Activated naive CD4-positive, alpha-beta T cell treated with Interleukin-2 at 50 U/mL for 16 hours (primary cell): ENCODE data around the gene EMC9.
A peak's percentile ranks its signal among the peaks of the same experiment; 100 is the strongest.

ENCODE experiments used
- DNase-seq: peaks from one replicate; pipeline ENCODE4 v3.0.0-alpha.2; 2020

The EMC9 gene, protein sequence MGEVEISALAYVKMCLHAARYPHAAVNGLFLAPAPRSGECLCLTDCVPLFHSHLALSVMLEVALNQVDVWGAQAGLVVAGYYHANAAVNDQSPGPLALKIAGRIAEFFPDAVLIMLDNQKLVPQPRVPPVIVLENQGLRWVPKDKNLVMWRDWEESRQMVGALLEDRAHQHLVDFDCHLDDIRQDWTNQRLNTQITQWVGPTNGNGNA

GRCh38 chr14:24141097-24141880, at the start of gene EMC9:
Gene EMC9, minus strand, starts transcription at chr14:24141591. Its CDS starts 287 bp downstream, at chr14:24141304.
- DNase-seq = peak; percentile 100

GRCh38 chr14:24190416-24190815, 49.0 kb upstream of the EMC9 start:
- DNase-seq = no peak

DNA sequence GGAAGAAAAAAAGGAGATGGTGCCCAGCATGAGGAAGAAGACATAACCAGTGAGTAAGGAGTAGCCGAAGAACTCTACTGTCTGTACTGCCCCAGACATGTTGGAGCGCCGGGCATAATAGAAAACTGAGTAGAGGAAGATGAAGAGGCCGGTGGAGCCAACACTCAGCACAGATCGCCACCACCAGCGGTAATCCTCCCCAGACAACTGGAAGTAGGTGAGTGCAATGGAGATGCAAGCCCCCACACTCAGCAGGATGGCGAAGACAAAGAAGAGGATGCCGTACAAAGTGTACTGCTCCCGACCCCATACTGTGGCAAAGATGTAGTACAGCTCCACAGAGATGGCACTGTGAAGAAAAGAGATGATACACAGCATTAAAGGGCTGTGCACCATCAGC, 48.1 kb upstream of the EMC9 start:
- no peak for DNase-seq

- no peak for DNase-seq
Observed at GRCh38 chr14:24189059-24189375, 47.6 kb upstream of the EMC9 start.

- peak; percentile 95 for DNase-seq
Observed at GRCh38 chr14:24188251-24189058, 47.1 kb upstream of the EMC9 start, which contains the start of gene IPO4. Gene IPO4, minus strand, starts transcription at chr14:24188816. Its CDS starts 29 bp downstream, at chr14:24188787.

DNA sequence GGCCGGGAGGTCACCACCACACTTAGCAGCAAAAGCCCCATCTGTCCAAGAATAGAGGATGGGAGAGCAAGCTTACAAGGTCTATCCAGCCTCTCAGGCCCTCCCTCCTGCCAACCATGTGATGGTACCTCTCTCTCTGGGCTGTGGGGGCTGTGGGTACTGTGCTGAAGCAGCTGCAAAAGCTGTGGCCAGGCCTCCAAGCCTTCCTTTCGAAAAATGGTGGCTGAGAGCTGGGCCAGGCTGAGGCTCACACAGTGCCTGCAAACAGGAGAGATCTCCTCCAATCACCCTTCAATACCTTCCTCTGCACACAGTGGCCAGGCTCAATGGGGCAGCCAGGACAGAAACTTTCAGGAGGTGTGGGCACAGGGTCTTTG, 46.1 kb upstream of the EMC9 start:
- DNase-seq = no peak

GRCh38 chr14:24186831-24187538, 45.6 kb upstream of the EMC9 start:
- no peak for DNase-seq

DNA sequence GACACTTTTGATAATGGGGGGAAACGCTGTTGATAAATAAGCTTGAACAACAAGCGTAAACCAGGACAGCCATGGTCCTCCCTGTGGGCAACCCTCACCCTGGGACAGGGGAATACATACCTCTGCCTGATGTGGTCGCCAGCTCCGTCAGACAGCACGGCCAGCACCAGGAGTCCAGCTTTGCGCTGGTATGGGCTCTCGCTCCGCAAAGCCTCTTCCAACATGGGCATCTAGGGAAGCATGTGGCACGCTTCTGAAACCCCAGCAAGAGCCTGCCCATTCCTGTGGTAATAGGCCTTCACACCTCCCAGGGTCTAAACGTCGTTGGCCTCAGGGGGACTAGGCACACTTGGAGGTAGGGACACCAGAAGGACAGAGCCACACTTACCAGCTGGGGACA, 44.4 kb upstream of the EMC9 start:
- no peak for DNase-seq

- no peak for DNase-seq
Observed at GRCh38 chr14:24185026-24185425, 43.6 kb upstream of the EMC9 start.

DNA sequence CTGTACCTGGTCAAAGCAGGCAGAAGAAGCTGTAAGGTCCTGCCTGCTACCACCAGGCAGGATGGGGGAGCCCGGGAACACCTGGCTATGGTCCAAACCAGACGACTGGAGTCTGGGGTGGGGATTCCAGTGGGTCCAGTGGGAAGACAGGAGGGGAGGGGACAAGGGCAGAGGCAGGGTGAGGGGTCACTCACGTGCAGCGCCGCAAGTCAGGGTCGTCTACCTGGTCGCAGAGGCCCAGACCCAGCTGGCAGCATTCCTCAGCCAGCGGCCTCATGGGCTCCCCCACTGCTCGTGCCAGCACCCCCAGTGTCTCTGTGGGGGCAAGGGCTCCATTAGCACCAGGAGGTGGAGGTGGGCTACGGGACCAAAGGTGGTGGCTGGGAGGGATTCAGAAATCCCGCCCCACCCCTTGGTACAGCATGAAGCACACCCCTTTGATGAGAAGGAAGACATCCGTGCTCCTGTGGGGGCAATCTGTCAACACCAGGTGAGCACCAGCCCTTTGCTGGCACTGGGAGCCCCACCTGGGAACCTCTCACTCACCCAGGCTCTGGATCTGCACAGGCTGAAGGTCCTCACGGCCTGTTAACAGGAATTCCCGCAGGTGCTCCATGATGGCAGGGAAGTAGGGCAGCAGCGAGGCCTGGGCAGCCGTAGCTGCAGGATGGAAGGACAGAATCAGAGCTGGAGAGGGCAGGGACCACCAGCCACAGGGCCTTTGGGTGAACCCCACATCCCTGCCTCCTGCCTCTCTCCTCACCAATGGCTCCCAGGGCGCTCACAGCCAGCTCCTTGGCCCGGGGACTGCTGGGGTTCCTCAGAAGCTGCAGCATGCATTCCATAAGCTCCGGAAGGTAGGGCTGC, 42.9 kb upstream of the EMC9 start:
- DNase-seq = no peak

DNA sequence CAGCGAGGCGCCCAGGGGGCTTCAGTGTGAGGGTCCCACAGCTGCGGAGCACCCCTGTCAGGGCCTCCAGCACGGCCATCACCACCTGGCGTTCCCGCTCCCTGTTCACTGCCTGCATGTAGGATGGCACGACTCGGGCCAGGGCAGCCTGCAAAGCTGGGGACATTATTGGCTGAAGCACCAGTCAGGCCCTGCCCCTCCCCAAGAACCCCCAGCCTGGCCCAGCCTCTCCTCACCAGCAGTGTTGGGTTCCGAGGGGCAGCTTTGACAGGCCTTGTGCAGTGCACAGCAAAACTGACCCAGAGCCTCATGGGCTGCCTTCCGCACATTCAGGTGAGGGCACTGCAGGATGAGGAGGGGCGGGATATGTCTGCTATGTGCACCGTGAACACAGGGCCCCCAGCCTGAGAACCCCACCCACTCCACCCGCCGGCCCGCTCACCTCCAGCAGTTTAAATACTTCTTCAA, 41.7 kb upstream of the EMC9 start:
- no peak for DNase-seq

- no peak for DNase-seq
Observed at GRCh38 chr14:24182110-24182882, 40.9 kb upstream of the EMC9 start.

DNA sequence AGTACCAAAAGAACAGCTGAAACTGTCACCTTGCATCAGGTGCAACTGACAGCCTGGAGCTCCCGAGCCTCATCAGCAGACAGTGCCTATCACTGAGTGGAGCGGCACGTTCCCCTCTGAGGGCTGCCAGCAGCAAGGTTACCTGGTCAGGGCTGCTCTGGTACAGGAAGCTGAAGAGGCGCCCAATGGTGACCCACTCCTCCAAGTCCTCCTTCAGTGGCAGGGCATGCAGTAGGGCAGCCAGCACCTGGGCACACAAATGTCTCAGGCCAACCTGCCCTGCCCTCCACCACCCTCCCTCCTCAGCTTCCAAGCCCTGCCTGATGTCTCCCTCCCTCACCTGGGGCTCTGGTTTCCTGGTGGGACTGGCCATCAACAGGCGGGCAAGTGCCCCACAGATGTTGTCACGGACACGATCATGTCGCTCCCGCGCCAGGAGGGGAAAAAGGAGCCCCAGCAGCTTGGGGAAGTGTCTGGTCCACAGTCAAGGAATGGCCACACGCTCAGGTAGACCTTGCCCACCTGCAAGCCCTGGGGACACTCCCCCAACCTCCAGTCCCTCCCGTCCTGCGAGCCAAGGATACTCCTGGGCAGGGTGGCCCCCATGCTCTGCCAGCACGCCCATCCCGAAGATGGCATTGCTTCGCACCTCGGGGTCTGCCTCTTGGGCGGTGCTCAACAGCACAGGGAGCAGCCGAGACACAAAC, 40.1 kb upstream of the EMC9 start:
- no peak for DNase-seq

- DNase-seq = no peak
Observed at GRCh38 chr14:24179961-24180796, 38.8 kb upstream of the EMC9 start.

- DNase-seq = no peak
Observed at GRCh38 chr14:24179294-24179960, 38.0 kb upstream of the EMC9 start.

- no peak for DNase-seq
Observed at GRCh38 chr14:24178399-24179178, 37.2 kb upstream of the EMC9 start.

GRCh38 chr14:24177891-24178290, 36.5 kb upstream of the EMC9 start:
- DNase-seq = no peak
